Measurements from ENCODE around the gene FOCAD.

Gene FOCAD

DNA sequence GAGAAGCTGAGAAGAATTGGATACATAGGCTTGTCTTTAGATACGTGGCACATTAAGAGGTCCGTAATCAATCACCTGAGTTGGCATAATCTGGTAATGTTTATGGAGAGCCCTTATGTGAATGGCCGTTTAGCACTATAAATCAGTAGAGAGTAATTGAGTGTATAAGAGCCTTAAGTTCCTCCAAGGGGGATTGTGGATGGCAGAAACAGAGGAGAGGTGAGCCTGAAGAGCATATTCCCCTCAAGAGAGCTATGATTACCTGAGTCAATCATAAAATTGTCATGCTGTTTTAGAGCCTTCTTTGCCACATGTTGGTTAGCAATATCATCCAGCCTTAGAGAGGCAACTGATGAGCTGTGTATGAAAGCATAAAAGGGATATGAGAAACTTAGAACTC is 58.8 kb downstream of the FOCAD start:
- Mint-ChIP-seq H3K36me3 (peaks cover 35% of the 10 kb centered on the region), H3K4me3 (no peak overlapping the region), H3K4me1 (no peaks in the 10 kb centered on the region), H3K9me3 (no peaks in the 10 kb centered on the region), H3K27me3 (no peaks in the 10 kb centered on the region), H3K27ac (no peak overlapping the region)
- no peak for ATAC-seq

DNA sequence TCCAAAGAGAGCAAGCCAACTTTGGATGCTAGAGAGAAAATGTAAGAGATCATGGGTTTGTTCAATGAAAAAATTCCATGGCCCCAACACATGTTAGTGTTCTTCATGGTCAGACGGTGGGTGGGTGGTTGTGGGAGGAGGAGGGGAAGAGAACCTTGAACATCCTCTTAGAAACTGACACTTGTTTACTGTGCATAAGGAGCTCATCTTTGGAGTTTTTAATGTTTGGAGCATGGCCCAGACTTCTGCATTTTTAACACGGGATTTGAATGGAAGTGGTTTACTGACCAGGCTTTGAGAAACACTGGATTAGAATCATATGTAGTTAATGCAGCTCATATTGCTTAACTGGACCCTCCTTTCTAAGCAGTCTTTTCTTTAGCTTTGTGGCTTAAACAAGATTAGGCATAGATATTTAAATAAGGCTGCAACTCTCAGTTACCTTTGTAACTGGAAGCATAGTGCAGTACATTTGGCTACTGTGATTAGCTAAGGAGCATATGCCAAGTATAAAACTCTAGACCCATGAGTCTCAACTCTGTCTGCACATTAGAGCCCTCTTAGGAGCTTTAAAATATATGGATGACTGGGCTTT is 60.1 kb downstream of the FOCAD start:
- Mint-ChIP-seq H3K4me3 (no peak overlapping the region), H3K9me3 (no peaks in the 10 kb centered on the region), H3K27ac (no peak overlapping the region), H3K4me1 (no peaks in the 10 kb centered on the region), H3K27me3 (no peaks in the 10 kb centered on the region), H3K36me3 (peaks cover 29% of the 10 kb centered on the region)
- no peak for ATAC-seq

DNA sequence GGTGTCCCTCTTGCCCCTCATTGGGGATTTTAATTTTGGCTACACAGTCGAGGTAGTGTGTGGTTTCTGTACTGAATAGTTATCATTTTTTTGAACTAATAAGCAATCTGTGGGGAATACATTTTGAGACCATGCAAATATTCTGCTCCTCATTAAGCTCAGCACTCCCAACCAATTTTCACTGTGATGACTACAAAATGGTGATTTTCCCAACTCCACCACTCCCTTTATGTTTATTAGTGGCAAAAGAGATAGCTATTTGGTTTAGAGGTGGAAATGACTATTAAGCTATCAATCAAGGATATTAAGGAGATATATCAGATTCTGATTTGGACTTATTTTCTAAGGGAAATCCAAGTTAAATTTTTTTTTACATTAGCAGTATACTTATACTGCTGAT is 62.9 kb downstream of the FOCAD start:
- Mint-ChIP-seq H3K4me3 (no peak overlapping the region), H3K27me3 (no peaks in the 10 kb centered on the region)

DNA sequence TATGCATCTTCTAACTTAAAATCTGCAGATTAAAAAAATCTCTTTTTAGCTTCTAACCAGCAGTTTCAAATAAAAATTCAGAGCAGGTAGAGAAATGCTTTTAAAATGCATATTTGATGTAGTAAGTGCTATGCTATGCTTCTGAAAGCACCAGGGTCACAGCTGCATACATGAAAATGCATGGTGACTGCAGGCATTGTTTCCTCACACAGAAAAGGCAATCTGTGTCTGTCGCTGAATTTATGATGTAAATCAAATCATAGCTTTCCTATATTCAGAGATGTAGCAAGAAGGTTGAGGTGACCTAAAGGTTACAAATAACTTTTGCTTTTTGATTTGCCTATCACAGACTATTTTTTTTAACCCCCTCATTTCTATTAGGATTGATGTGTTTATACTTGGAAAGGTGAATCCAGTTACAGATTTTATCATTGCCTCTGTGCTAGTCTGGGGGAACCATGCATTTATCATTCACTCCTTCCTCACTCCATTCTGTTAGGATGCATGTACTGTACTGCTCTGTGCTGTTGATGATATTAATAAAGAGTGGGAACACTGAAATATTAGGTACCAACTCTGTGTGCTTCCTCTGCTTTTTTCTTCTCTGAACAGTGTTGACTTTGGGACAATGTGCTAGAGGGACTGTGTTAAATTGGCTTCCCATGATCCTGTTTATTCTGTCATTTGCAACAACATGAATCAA is 65.6 kb downstream of the FOCAD start:
- ATAC-seq = no peak
- Mint-ChIP-seq H3K27me3 (no peaks in the 10 kb centered on the region), H3K4me1 (peaks cover 6% of the 10 kb centered on the region), H3K4me3 (no peak overlapping the region), H3K9me3 (no peaks in the 10 kb centered on the region), H3K36me3 (peaks cover 14% of the 10 kb centered on the region), H3K27ac (no peak overlapping the region)

More for the DNA sequence above, 62.9 kb downstream of the FOCAD start:
- Mint-ChIP-seq H3K36me3 (peaks cover 14% of the 10 kb centered on the region), H3K27ac (no peak overlapping the region), H3K9me3 (no peaks in the 10 kb centered on the region), H3K4me1 (peaks cover 6% of the 10 kb centered on the region)
- ATAC-seq = no peak

DNA sequence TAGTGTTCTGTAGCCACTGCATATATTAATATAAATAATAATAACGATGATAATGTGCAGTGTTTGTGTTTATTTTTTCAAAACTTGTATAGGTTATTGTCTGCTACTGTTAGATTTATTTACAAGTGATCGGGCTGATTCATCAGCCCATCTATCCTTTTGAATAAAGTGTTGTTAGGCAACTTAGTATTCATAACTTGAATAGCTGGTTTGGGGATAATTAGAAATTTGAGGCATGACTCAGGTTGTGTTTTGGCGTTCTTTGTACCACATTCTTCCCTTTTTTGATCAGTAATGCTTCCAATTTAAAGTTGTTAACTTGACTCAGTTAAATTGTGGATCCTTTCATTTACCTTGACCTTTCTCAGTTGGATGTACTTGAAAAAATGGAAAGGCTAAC is 69.7 kb downstream of the FOCAD start:
- H3K4me1 Mint-ChIP-seq = peaks cover 11% of the 10 kb centered on the region
- H3K36me3 Mint-ChIP-seq = peaks cover 21% of the 10 kb centered on the region
- peaks cover 3% of the 10 kb centered on the region for H3K9me3 Mint-ChIP-seq
- H3K27ac Mint-ChIP-seq = no peak overlapping the region
- no peak overlapping the region for H3K4me3 Mint-ChIP-seq
- ATAC-seq = no peak
- H3K27me3 Mint-ChIP-seq = no peaks in the 10 kb centered on the region

DNA sequence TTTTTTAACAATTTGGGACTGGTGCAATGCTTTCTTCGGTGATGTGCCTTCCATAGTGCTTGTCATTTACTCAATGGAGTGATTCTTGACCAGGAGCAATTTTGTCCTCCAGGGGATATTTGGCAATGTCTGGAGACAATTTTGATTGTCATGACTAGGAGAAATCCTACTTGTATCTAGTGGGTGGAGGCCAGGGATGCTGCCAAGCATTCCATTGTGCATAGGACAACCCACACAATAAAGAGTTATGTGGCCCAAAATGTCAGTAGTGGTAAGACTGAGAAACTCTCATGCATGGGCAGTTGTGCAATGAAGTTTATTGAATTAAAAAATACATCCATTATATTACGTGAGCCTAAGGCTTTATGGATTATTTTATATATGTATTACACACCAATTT is 70.5 kb downstream of the FOCAD start:
- no peak for ATAC-seq
- H3K9me3 Mint-ChIP-seq = peaks cover 3% of the 10 kb centered on the region
- H3K4me1 Mint-ChIP-seq = peaks cover 11% of the 10 kb centered on the region
- no peaks in the 10 kb centered on the region for H3K27me3 Mint-ChIP-seq
- H3K36me3 Mint-ChIP-seq = peaks cover 21% of the 10 kb centered on the region
- H3K27ac Mint-ChIP-seq = no peak overlapping the region
- H3K4me3 Mint-ChIP-seq = no peak overlapping the region

DNA sequence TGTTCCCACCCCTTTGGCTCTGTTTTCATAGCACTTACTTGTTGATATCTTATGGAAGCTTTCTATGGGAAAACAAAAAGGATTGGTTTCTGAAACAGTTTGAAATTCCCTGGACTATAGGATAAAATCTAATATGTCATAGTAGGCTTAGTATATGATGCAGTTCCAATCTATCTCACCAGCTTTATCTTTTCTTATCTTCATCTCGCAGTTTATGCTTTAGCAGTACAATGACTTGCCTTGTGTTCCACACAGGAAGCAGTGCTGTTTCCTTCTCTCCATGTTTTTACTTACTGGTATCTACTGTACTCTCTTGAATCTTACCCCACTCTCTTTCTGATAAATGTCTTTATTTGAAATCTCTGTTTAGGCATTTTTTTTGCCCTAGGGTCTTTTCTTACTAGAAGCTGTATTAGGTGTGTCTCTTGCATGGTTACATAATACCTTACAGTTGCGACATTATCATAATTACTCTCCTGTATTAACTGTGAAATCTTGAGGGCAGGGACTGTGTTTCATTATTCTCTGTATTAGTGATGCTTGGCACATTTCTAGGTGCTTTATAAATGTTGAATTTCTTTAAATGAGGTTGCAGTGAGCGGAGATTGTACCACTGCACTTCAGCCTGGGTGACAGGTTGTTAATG is 76.3 kb downstream of the FOCAD start:
- peaks cover 5% of the 10 kb centered on the region for H3K4me1 Mint-ChIP-seq
- peaks cover 28% of the 10 kb centered on the region for H3K36me3 Mint-ChIP-seq
- H3K27ac Mint-ChIP-seq = no peak overlapping the region
- ATAC-seq = no peak
- H3K27me3 Mint-ChIP-seq = no peaks in the 10 kb centered on the region
- peaks cover 3% of the 10 kb centered on the region for H3K9me3 Mint-ChIP-seq
- no peak overlapping the region for H3K4me3 Mint-ChIP-seq

DNA sequence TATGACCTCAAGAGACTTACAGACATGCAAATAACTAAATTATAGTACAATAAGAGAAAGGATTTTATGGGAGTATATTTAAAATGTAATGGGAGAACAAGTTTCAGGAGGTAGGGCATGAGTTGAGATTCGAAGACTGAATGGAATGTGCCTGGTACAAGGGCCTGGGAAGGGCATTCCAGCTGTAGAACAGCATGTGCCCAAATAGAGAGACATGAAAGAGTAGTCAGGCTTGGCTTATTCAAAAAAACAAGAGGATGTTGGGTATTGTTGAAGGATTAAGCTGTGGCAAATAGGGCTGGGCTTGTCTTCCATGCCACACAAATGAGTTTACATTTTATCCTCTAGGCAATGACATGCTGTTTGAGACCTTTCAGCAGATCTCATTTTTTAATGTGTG is 86.9 kb downstream of the FOCAD start:
- Mint-ChIP-seq H3K27ac (no peak overlapping the region), H3K36me3 (peaks cover 50% of the 10 kb centered on the region), H3K4me1 (no peaks in the 10 kb centered on the region), H3K9me3 (peaks cover 3% of the 10 kb centered on the region), H3K27me3 (no peaks in the 10 kb centered on the region), H3K4me3 (no peak overlapping the region)
- ATAC-seq = no peak

DNA sequence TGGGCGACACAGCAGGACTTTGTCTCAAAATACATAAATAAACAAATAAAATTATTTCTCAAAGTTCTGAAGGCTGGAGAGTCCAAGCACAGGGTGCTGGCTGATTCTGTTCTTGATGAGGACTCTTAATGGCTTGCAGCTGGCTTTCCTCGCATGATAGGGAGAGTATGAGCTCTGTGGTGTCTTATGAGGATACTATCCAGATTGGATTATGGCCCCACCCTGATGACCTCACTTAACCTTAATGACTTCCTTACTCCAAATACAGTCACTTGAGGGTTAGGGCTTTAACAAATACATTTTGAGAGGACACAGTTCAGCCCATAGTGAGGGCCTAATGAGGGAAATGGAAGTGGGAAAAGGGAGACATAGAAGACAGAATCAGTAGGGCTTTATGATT is 87.7 kb downstream of the FOCAD start:
- Mint-ChIP-seq H3K9me3 (no peaks in the 10 kb centered on the region), H3K27ac (no peak overlapping the region), H3K4me3 (no peak overlapping the region), H3K36me3 (peaks cover 42% of the 10 kb centered on the region), H3K4me1 (no peaks in the 10 kb centered on the region), H3K27me3 (no peaks in the 10 kb centered on the region)
- no peak for ATAC-seq

DNA sequence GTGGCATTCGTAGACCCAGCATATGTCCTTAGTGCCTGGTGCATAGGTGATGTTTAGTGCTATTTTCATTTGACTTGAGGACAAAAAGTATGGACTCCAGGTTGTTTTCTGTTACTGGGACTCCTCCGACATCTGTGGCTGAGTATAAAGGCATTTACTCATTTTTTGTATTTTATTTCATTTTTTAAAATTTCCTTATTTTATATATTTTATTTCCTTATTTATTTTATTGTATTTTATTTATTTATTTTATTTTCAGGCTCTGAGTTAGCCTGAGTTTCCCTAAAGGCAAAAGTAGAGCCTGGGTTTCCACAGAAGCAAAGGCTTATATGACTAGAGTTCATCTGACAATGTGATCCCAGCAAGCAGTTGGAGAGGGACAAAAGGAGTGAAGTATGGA is 91.6 kb downstream of the FOCAD start:
- no peak overlapping the region for H3K4me3 Mint-ChIP-seq
- no peak for ATAC-seq
- peaks cover 34% of the 10 kb centered on the region for H3K36me3 Mint-ChIP-seq
- H3K4me1 Mint-ChIP-seq = no peaks in the 10 kb centered on the region
- no peaks in the 10 kb centered on the region for H3K9me3 Mint-ChIP-seq
- no peaks in the 10 kb centered on the region for H3K27me3 Mint-ChIP-seq
- H3K27ac Mint-ChIP-seq = no peak overlapping the region

DNA sequence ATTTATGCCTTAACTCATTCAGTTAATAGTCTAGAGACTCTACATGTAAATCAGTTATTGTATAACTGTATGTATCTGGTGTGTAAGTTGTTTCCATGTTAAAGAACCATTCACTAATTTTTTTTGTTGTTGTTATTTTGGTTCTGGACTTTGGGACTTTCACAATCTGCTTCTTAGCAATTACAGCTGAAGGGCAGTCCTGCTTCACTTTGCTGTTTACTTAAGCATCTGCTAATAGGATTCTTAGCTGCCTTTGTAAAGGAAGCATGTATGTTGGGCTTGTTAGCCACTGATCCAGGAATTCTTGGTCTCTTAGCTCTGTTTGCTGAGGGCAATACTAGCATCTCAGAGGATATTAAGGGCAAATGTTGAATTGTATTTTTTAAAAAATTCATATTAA is 97.0 kb downstream of the FOCAD start:
- Mint-ChIP-seq H3K9me3 (no peaks in the 10 kb centered on the region), H3K27ac (no peak overlapping the region), H3K4me1 (no peaks in the 10 kb centered on the region), H3K27me3 (no peaks in the 10 kb centered on the region), H3K36me3 (peaks cover 37% of the 10 kb centered on the region), H3K4me3 (no peak overlapping the region)
- no peak for ATAC-seq

DNA sequence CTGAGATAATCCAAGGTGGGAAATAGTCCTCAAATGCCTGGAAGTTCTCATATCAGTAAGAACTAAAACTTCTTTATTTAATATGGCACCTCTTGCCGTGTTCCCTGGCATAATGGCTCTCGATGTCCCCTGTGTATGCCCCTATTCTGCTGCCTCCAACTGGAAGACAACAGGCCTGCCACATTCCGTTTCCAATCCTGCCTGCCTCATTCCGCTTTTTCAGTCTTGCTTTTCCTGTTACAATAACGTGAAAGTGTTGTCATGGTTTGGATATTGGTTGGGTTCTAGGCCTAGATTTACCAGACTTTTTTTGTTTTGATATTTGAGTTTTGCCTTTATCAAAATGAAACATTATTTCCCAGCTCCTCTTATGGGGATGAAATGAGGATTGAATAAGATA is 98.2 kb downstream of the FOCAD start:
- H3K9me3 Mint-ChIP-seq = no peaks in the 10 kb centered on the region
- ATAC-seq = no peak
- H3K4me3 Mint-ChIP-seq = no peak overlapping the region
- no peak overlapping the region for H3K27ac Mint-ChIP-seq
- no peaks in the 10 kb centered on the region for H3K27me3 Mint-ChIP-seq
- H3K36me3 Mint-ChIP-seq = peaks cover 37% of the 10 kb centered on the region
- H3K4me1 Mint-ChIP-seq = no peaks in the 10 kb centered on the region

DNA sequence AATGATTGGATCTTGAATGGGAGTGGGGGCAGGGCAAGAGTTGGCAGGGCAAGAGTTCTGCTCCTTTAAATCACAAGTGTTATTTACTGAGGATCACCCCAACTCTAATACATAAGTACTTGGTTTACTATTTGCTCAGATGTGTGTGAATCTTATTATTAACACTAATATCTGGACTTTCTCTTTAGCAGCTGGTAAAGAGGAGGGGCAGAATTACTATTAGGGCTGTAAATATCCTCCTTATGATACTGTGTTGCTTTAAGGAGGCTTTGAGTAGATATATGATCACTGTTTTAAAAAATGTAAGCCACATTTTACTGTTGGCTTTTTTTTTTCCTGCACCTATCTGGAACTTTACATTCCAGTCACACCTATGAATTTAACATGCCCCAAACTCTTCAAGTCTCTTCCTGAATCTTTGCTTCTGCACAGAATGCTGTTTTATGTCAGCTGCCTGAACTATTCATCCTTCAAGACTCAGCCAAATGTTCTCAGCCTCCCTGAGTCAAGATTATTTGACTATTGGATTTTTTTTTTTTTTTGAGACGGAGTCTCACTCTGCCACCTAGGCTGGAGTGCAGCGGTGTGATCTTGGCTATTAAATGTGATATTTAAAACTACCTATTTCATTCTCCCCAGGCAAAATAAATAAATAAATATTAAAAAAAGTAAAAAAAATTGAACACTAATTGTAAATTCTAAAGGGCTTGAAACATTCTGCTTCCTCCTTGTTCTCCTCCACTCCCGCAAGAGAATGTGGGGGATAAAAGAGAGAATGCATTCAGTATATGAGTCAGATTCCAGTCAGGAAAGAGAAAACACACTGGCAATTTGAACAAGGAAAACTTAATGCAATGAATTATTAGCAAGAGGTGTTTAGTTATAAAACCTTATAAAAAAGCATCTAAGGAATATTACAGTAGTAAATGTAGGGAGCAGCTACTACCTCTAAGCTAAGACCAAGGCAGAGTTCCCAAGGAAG is 99.3 kb downstream of the FOCAD start:
- ATAC-seq = no peak
- Mint-ChIP-seq H3K4me1 (no peaks in the 10 kb centered on the region), H3K36me3 (peaks cover 37% of the 10 kb centered on the region), H3K4me3 (no peak overlapping the region), H3K9me3 (no peaks in the 10 kb centered on the region), H3K27ac (no peak overlapping the region), H3K27me3 (no peaks in the 10 kb centered on the region)

DNA sequence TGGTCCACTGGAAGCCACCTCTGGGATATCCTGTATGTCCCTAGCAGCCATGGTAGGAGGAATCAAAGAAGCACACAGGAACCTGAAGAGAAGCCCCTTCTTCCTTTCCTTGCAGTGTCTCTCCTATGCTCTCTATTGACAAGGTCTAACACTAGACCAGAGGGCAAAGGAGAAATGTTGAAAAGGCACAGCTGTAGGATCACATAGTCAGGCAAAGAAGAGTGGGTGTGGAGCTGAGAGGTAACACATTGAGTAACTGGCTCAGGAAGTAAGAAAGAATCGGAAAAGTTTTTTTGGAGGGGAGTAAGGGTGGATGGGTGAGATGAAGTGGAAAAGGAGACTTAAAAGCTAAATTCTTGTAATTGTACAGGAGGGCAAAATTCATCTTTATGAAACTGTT is 100.1 kb downstream of the FOCAD start:
- Mint-ChIP-seq H3K4me3 (no peak overlapping the region), H3K36me3 (peaks cover 38% of the 10 kb centered on the region), H3K9me3 (no peaks in the 10 kb centered on the region), H3K27ac (no peak overlapping the region), H3K27me3 (no peaks in the 10 kb centered on the region), H3K4me1 (no peaks in the 10 kb centered on the region)
- ATAC-seq = no peak

DNA sequence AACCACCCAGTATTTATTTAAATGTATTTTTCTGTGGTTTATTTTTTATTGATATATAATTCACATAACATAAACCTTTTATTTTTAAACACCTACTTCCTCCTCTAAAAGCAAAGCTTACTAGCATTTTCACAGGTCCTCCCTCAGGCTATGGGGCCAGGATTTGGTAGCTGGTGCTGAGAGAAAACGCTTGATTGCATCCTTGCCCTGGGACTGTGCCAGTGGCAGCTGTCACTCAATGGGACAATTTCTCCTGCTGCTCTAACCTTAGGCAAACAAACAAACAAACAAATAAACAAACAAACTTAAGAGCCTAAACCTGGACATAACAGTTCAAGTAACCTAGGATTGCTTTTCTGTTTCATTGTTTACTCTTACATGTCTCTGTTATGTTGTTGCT is 102.7 kb downstream of the FOCAD start:
- no peak overlapping the region for H3K27ac Mint-ChIP-seq
- H3K9me3 Mint-ChIP-seq = no peaks in the 10 kb centered on the region
- no peaks in the 10 kb centered on the region for H3K27me3 Mint-ChIP-seq
- H3K36me3 Mint-ChIP-seq = peaks cover 47% of the 10 kb centered on the region
- no peak overlapping the region for H3K4me3 Mint-ChIP-seq
- ATAC-seq = no peak
- H3K4me1 Mint-ChIP-seq = no peaks in the 10 kb centered on the region
